ENCODE measurements around the gene MTA3.

Gene MTA3

DNA sequence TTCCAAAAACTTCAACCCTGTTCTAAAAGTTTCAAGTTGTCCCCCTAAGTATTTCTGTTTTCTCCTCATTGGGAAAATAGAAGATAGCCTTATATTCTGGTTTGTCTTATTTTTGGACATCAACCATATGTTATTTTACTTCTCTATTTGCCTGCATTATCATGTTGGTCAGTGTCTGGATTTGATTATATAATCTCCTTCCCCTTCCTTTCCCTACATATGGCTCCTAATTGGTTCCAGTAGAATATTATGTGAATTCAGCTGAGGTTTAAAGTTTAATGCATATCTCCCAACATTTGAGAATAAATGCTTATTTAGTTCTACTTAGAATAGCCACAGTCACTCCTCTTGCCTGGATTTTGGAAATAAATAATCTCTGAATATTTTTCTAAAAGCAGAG is 128.6 kb downstream of the MTA3 start:
- TF ChIP-seq, protein P1, sequence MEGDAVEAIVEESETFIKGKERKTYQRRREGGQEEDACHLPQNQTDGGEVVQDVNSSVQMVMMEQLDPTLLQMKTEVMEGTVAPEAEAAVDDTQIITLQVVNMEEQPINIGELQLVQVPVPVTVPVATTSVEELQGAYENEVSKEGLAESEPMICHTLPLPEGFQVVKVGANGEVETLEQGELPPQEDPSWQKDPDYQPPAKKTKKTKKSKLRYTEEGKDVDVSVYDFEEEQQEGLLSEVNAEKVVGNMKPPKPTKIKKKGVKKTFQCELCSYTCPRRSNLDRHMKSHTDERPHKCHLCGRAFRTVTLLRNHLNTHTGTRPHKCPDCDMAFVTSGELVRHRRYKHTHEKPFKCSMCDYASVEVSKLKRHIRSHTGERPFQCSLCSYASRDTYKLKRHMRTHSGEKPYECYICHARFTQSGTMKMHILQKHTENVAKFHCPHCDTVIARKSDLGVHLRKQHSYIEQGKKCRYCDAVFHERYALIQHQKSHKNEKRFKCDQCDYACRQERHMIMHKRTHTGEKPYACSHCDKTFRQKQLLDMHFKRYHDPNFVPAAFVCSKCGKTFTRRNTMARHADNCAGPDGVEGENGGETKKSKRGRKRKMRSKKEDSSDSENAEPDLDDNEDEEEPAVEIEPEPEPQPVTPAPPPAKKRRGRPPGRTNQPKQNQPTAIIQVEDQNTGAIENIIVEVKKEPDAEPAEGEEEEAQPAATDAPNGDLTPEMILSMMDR (IDR thresholded peaks at IDR 0.05) = no peak

DNA sequence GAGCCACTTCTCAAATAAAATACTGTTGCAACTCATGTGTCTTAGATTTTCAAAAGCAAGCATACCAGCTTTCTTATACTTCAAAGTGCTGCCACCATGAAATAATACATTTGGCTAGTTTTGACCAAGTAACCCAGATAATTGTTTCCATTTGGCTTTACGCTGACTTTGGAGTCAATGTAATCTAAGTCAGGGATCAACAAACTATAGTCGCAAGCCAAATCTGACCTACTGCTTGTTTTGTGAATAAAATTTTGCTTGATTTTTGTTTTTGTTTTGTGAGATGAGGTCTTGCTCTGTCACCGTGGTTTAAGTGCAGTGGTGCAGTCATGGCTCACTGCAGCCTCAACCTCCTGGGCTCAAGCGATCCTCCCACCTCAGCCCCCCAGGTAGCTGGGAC is 130.5 kb downstream of the MTA3 start:
- TF ChIP-seq, protein P1 (IDR thresholded peaks at IDR 0.05) = no peak

DNA sequence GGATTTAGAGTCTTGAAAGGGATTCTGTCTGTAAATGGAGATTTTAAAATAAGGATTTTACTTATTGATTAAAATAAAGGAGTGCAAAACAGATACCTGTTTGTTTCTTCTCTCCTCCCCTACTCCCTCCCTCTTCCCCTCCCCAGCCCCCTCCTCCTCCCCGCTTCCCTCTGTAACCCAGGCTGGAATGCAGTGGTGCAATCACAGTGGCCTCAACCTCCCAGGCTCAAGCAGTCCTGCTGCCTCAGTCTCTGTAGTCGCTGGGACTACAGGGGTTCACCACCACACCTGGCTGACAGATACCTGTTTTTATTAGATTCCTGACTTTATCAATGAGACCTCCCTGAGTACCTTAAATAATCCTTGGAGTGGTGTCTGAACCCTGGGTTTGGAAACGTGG is 138.4 kb downstream of the MTA3 start:
- TF ChIP-seq, protein P1 (IDR thresholded peaks at IDR 0.05) = no peak

DNA sequence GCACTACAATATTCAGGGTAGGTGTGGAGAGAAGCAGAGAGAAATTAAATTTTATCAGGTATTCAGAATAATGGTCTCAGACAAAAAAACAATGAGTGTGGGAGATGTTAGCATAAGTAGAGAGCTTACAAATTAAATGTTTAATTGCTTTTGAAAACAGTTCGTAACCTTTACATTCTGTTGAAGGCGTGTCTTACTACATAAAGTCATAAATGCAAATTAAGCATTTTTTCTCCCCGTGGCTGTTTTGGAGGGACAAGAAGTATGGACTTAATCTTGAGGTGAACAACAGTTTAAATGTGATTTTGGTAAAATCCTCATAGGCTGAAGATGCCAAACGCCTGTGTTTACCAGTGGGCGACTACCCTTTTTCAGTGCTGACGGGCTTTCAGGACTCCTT is 139.7 kb downstream of the MTA3 start:
- TF ChIP-seq, protein P1 (IDR thresholded peaks at IDR 0.05) = no peak

DNA sequence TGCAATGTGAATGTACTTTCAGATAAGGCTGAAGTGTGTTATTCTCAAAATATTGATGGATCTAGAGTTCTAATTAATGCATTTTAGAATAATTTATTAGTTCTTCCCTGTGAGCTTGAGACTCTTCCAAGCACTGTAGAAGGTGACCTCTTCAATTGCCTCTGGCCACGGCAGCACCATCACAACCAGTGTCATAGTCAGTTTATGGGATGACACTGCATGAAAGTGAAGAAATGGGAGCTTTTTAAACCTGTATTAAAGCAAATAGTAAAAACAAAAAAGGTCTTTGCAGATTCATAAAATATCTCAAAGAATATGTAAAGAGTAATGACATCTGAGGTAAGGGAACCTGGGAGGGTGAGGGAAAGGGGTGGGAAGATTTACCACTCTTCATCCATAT is 143.5 kb downstream of the MTA3 start:
- TF ChIP-seq, protein P1 (IDR thresholded peaks at IDR 0.05) = no peak

DNA sequence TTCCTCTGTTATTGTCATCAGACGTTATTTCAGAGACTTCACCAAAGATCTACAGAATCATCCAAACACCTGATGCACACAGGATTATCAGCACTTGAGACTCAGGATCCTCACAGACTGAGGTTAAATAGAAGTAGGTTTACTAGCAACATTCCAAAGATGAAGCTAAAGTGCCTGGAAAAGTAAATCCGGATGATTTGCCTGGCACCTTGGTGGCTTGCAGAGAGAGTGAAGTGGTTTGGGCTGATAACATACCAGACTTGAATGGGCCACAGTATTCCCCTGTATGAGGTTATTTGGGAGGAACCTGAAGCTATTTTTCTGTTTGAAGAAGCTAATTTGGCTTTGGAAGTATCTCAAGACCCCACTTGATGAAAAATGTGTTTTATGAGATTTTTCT is 144.5 kb downstream of the MTA3 start:
- TF ChIP-seq, protein P1 (IDR thresholded peaks at IDR 0.05) = no peak

DNA sequence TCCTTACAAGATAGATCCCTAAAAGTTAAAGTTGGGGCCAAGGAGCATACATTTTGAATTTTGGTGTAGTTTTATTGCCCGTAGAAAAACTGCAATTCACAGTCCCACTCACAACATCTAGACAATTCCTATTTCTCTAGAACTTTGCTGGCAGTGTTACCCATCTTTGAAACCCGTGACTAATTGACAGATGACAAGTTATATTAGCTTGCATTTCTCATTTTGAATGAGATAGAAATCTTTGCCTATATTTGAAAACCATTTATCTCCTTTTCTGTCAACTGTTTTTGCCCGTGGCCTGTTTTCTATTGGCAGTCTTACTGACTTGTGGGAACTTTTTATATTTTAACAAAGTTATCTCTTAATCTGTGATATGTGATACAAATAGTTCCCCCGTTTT is 145.5 kb downstream of the MTA3 start:
- TF ChIP-seq, protein P1 (IDR thresholded peaks at IDR 0.05) = no peak

DNA sequence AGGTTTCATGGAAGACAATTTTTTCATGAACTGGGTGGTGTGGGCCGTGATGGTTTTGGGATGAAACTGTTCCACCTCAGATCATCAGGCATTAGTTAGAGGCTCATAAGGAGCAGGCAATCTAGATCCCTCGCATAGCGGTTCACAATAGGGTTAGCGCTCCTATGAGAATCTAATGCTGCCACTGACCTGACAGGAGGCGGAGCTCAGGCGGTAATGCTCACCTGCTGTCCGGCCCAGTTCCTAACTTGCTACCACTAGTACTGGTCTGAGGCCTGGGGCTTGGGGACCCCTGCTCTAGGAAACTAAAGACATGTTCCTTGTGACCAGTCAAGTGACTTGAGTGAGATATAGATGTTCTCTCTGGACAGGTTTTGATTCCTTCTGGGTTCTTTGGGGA is 146.3 kb downstream of the MTA3 start:
- TF ChIP-seq, protein P1 (IDR thresholded peaks at IDR 0.05) = no peak
